K562 (cell line): ENCODE data around the gene OR1C1. TPM values are rescaled to one million over a fixed set of nuclear protein-coding genes. Genes with fewer than 3 reads are reported as not detected.

Source experiments
- ATAC-seq: fragments of 200-7000 bp; cut with Tn5 transposase; 3 replicates; pipeline ENCODE4 v1.9.1; 2020; ENCODE audit warnings: moderate library complexity
- BruUV-seq: library from RNA; stranded (reverse); fragments of 400-500 nt; replicated peaks from 2 replicates; lab custom pipeline; 2021; lab: Mats Ljungman, UMichigan
- CTCF ChIA-PET: fragments of 300-600 bp; formaldehyde crosslinking; extraction: SDS; loops from one replicate; lab custom pipeline; 2021; ENCODE audit warnings: low intra/inter-chr PET ratio; lab: Yijun Ruan, JAX
- POLR2A ChIA-PET: fragments of 300-600, 350-650 bp; sonication (Branson Sonifier 250); formaldehyde crosslinking; extraction: SDS; loops from one replicate; lab custom pipeline; 2021; ENCODE audit warnings: antibody characterized with exemption, inconsistent platforms; lab: Yijun Ruan, JAX
- DNase-seq, 4 experiments: peaks; one replicate each; pipeline versions ENCODE4 v3.0.0 to v3.0.0-alpha.2; 2011 to 2018; ENCODE audit warnings: low spot score in 3 of 4, mixed read lengths in 3 of 4; ENCODE audit errors: extremely low read depth in 1 of 4
- FAIRE-seq: peaks from 2 replicates; lab custom pipeline; 2011; peaks lifted over from hg19 to GRCh38; lab: Jason Lieb, UNC
- H2AFZ ChIP-seq: 2 replicates; pipeline ENCODE4 v1.6.0; 2011; ENCODE audit warnings: low read depth, low read length, control low read depth, inconsistent platforms
- H3K27ac ChIP-seq: fragments of 200-600 bp; 3 replicates; pipeline ENCODE4 v1.8.0; 2011; ENCODE audit warnings: low read depth, mild to moderate bottlenecking, control low read depth, inconsistent platforms, low read length, moderate library complexity, mixed read lengths; ENCODE audit errors: extremely low read depth
- H3K27me3 ChIP-seq, 2 experiments: fragments of 300-600 bp in 1 of 2; 2 replicates in 1 of 2; 3 replicates in 1 of 2; pipeline versions ENCODE4 v1.6.0 to v1.8.0; 2011; ENCODE audit warnings: inconsistent platforms in 2 of 2, low read length in 2 of 2, mild to moderate bottlenecking in 1 of 2, mixed read lengths in 1 of 2, moderate library complexity in 1 of 2; ENCODE audit not compliant: control insufficient read depth in 2 of 2, insufficient read depth in 2 of 2
- H3K36me3 ChIP-seq: fragments of 300-600 bp; 3 replicates; pipeline ENCODE4 v1.8.0; 2011; ENCODE audit warnings: mild to moderate bottlenecking, low read length, inconsistent platforms; ENCODE audit not compliant: control insufficient read depth, insufficient read depth
- H3K4me1 ChIP-seq, 2 experiments: fragments of 200-600 bp in 1 of 2; replicated peaks in 1 of 2; 2 replicates in 1 of 2; 3 replicates in 1 of 2; pipeline versions ENCODE4 v1.5.1 to v1.8.0; 2011; ENCODE audit warnings: inconsistent platforms in 2 of 2, low read length in 2 of 2, mild to moderate bottlenecking in 1 of 2, mixed read lengths in 1 of 2, moderate library complexity in 1 of 2; ENCODE audit not compliant: control insufficient read depth in 2 of 2, insufficient read depth in 2 of 2
- H3K4me2 ChIP-seq: 2 replicates; pipeline ENCODE4 v1.6.1; 2011; ENCODE audit warnings: low read length, control low read depth, inconsistent platforms, mixed read lengths; ENCODE audit not compliant: insufficient read depth
- H3K4me3 ChIP-seq: fragments of 200-600 bp; sonication (generic), shearing (Covaris generic); 2 replicates; pipeline ENCODE4 v1.5.1; 2016; ENCODE audit warnings: control low read depth, inconsistent platforms
- H3K79me2 ChIP-seq: fragments of 200-600 bp; 3 replicates; pipeline ENCODE4 v1.8.0; 2011; ENCODE audit warnings: low read length, inconsistent platforms; ENCODE audit not compliant: control insufficient read depth, insufficient read depth
- H3K9ac ChIP-seq, 2 experiments: 2 replicates each; pipeline versions ENCODE4 v1.6.0 to v1.6.1; 2011; ENCODE audit warnings: low read depth in 2 of 2, low read length in 2 of 2, control low read depth in 1 of 2, inconsistent platforms in 1 of 2, mild to moderate bottlenecking in 1 of 2, mixed read lengths in 1 of 2; ENCODE audit not compliant: insufficient read depth in 1 of 2
- H3K9me1 ChIP-seq: one replicate; pipeline ENCODE4 v1.6.0; 2011; ENCODE audit warnings: inconsistent platforms, mild to moderate bottlenecking, low read length, moderate library complexity; ENCODE audit not compliant: control insufficient read depth, insufficient read depth
- H3K9me3 ChIP-seq: replicated peaks from 2 replicates; pipeline ENCODE4 v1.5.1; 2011; ENCODE audit warnings: low read depth, low read length, inconsistent platforms; ENCODE audit not compliant: control insufficient read depth, insufficient read depth
- H4K20me1 ChIP-seq: replicated peaks from 2 replicates; pipeline ENCODE4 v1.6.1; 2011; ENCODE audit warnings: low read length, inconsistent platforms, mixed read lengths; ENCODE audit not compliant: control insufficient read depth, insufficient read depth
- CLOCK ChIP-seq: fragments of 250-450 bp; sonication (Bioruptor Pico); IDR thresholded peaks from 2 replicates; pipeline ENCODE4 v1.4.0; 2020; ENCODE audit warnings: mild to moderate bottlenecking, moderate library complexity, borderline replicate concordance
- GATAD2A ChIP-seq: fragments of 450-650 bp; IDR thresholded peaks from 2 replicates; pipeline ENCODE4 v1.6.1; 2017
- SRSF1 ChIP-seq: fragments of 200-400 bp; formaldehyde crosslinking; IDR thresholded peaks from 2 replicates; pipeline ENCODE4 v1.6.1; 2017; ENCODE audit warnings: mild to moderate bottlenecking, low read depth, low read length, moderate library complexity
- TAL1 ChIP-seq: fragments of 450-650 bp; IDR thresholded peaks from 2 replicates; pipeline ENCODE4 v1.6.1; 2016; ENCODE audit warnings: mild to moderate bottlenecking
- TRIM25 ChIP-seq: fragments of 450-650 bp; IDR thresholded peaks from 2 replicates; pipeline ENCODE4 v1.7.0; 2016; ENCODE audit warnings: borderline replicate concordance
- USF2 ChIP-seq: sonication (generic); formaldehyde crosslinking; IDR thresholded peaks from 2 replicates; pipeline ENCODE4 v1.5.0; 2020; ENCODE audit warnings: missing genetic modification reagents
- ZNF140 ChIP-seq: fragments of 250-450 bp; sonication (Bioruptor Pico); IDR thresholded peaks from 2 replicates; pipeline ENCODE4 v1.8.0; 2021; ENCODE audit warnings: moderate library complexity, mild to moderate bottlenecking, inconsistent platforms
- WGBS: fragments of 100-300 bp; shearing (Covaris generic); methylation state at CpG from one replicate; pipeline ENCODE4 v1.1.6; 2016; ENCODE audit warnings: low coverage, mixed read lengths; ENCODE audit not compliant: insufficient coverage; ENCODE audit errors: missing lambda C conversion rate; 5-methylcytosine and 5-hydroxymethylcytosine counted together
- in situ Hi-C: fragments of 300-500 bp; cut with MboI; formaldehyde crosslinking; loops from 4 replicates; pipeline ENCODE4 v1.15.0; 2018; ENCODE audit warnings: inconsistent platforms, mixed read lengths
- intact Hi-C: fragments of 100-400 bp; cut with micrococcal nuclease; formaldehyde crosslinking; loops from 2 replicates; pipeline ENCODE4 v1.14.2; 2022
- polyA plus RNA-seq, 8 experiments: library from polyadenylated mRNA; depleted of rRNA in 4 of 8; stranded (reverse) in 5 of 8; unstranded in 3 of 8; fragments of >200 nt; fragmentation: Nextera tagmentation in 2 of 8; fragmentation: Illumina TruSeq in 1 of 8; extraction: Ambion mirVana in 2 of 8; extraction: Trizol in 1 of 8; gene quantifications; 2 replicates each; pipeline versions ENCODE4 v1.2.1 to v1.2.3, GENCODE V29; 2011 to 2014; ENCODE audit warnings: inconsistent platforms in 1 of 8, missing spikeins in 1 of 8
- total RNA-seq, 7 experiments: library from RNA; depleted of rRNA in 6 of 7; stranded (reverse); fragments of >200 nt in 6 of 7; fragmentation: Illumina TruSeq in 2 of 7; extraction: Trizol in 2 of 7; gene quantifications; 2 replicates each; pipeline versions ENCODE4 v1.2.1 to v1.2.3, GENCODE V29; 2011 to 2021; ENCODE audit warnings: low replicate concordance in 1 of 7

The OR1C1 gene
- total and polyA plus RNA-seq, 9 of the 15 experiments (the other 6 are each of a cell fraction or from before 2014, with no cell fraction given), result not detected

- no TSS peak for BruUV-seq
- Histone ChIP-seq H2AFZ (no peak overlapping the region), H3K4me2 (no peak overlapping the region), H3K27ac (no peak overlapping the region), H3K79me2 (no peaks in the 10 kb centered on the region)
- DNase-seq (no peak), ATAC-seq (no peak)
- CTCF ChIA-PET, result no interaction called here
- intact Hi-C loops, result no loop called here
- TF ChIP-seq USF2 (CRISPR knock-in tag) (no peak), SRSF1 (no peak), ZNF140 (CRISPR knock-in tag) (no peak), CLOCK (CRISPR knock-in tag) (no peak), TRIM25 (no peak), GATAD2A (no peak), TAL1 (no peak)
- TF ChIP-seq, all 486 proteins: peak for 0
- Histone ChIP-seq H3K9me1 (no peaks in the 10 kb centered on the region), H4K20me1 (no peaks in the 10 kb centered on the region), H3K4me1 (no peaks in the 10 kb centered on the region), H3K9me3 (no peaks in the 10 kb centered on the region), H3K9ac (no peak overlapping the region), H3K4me3 (no peak overlapping the region), H3K27me3 (no peaks in the 10 kb centered on the region), H3K36me3 (no peaks in the 10 kb centered on the region)
- WGBS, result 0% methylated on average over 2 of the region's 2 CpGs
- in situ Hi-C loops, result no loop called here
- POLR2A ChIA-PET, result interaction anchor here (0.6 kb wide), 1 partner anchor 10 kb away, joined by 3 read pairs; no protein-coding TSS in a partner anchor
- no peak for FAIRE-seq
Observed at GRCh38 chr1:247797518-247797917, 37.2 kb upstream of the OR1C1 start.
